RCC 7860 (cell line): Measurements from ENCODE around the gene TANK.
"Not testable (repeated sequence)": the region's sequence is repeated elsewhere in the genome, so short reads cannot be mapped to it uniquely, and the experiment has no call there.

ENCODE experiments used
- DNase-seq: peaks from one replicate; pipeline ENCODE4 v3.0.0-alpha.2; 2015; ENCODE audit warnings: low spot score
- FAIRE-seq: peaks from 2 replicates; lab custom pipeline; 2012; peaks lifted over from hg19 to GRCh38; lab: Jason Lieb, UNC

The TANK gene

DNA sequence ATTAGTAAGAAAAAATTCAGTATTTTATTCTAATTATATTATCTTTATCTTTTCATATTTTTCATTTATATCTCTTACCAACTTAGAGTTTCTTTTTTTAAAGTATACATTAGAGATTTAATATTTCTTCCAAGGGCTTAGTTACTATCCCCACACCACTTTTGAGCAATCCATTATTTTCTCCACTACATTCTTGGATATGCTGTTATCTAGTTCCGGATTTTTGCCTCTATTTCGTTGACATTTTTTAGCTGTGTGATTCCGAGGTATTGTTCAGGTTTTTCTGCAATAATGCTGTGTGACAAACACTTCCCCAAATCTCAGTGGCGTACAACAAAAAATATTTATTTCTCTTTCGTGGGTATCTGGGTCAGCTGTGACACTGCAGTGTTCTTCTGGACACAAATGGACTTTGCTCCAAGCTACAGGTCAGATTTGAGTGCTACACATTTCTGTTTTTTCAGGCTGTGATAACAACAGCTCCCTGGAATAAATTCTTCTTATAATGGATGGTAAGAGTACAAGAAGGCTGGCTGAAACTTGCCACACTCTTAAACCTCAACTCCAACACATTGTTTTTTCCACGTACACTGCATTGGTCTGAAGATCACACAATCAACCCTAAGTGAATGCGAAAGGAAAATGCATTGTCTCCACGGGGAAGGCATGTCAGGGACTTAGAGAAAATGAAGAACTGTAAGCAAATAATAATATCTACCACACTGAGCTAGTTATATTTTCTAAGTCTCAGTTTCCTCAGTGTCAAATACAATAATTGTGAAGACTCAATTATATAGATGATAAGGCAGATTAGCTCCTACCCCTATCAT lies 97.1 kb downstream of the TANK start:
- FAIRE-seq = no peak
- DNase-seq = no peak

DNA sequence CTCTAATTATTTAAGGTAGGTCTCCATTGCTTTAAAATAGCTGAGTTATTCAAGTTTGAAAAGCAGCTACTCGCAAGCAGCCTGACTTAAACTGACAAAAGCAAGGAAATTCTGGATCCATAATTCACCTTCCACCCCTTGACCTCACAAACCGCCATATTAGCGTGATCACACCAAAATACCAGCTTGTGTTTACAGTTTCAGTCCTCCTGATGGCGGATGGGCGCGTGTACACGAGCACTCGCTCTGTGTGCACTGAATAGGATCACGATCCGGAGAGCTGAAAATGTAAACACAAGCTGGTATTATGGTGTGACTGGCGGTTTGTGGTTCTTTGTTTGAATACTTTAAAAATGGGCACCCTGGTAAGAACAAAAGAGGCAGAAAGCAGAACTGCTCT lies 105.6 kb downstream of the TANK start:
- DNase-seq = no peak
- FAIRE-seq = no peak

DNA sequence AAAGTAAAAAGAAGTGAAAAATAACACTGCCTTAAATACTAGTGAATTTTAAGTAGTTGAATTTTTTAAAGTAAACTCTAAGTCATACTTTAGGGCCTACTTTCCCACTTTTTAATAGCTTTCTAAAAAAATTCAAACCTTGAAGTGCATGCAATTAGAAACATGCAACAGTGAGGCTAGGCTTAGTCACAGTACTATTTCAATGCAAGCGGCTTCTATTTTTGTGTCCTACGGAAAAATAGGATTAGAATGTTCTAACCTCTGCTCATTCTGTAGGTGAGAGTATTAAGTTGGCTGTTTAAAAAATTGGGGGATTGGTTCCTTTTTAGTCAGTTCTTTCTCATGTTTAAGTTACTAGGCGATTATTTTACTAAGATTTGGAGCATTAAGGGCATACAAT lies 108.9 kb downstream of the TANK start:
- DNase-seq (no peak), FAIRE-seq (no peak)

DNA sequence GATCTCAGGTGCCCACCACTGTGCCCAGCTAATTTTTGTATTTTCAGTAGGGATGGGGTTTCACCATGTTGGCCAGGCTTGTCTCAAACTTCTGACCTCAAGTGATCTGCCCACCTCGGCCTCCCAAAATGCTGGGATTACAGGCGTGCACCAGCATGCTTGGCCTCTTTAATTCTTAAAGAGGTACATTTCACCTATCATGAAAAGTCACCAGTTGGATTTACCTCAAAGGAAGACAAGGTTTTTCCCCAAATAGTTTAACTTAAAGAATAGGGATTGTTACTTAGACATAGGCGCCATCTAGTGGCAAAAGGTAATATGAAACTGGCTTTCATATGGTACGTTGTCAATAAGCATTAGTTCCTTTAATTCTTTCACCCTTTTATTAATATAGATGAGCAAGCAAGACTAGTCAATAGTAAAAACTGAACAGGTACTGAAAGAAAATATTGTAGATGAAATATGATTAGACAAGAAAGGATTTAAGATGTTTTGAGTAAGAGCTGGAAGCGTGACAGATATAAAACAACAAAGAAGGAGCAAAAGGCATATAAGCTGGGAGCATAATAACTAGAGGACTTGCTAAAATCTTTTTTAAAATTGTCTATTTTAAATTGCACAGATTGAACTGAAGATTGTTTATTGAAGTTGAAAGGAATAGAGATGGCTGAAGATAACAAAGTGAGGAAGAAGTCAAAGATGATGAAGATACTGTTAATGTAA lies 113.0 kb downstream of the TANK start:
- peak; percentile 38 for DNase-seq
- peak; percentile 77 for FAIRE-seq

DNA sequence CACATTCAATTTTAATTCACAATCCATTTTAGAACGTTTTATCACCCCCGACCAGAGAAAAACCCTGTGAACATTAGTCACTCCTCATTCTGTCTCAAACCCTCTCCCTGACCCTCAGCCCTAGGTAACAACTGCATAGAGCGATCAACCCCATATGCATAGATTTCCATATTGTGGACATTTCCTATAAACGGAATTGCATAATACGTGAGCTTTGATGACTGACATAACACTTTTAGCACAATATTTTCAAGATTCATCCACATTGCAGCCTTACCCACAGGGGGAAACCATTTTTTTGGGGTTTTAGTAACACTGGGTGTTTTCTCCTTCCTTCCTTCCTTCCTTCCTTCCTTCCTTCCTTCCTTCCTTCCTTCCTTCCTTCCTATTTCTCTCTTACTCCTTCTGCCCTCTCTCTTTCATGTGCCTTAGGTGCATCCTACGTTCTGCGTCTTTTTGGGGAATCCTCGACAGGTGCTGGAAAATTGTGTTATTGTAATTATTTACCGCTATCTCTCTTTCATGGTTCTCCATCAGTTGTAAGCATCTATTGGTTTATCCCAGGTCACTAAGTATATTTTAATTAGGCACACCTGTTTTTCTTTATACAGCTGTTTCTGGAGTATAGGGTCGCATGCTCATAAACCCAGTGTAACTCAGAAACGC lies 118.5 kb downstream of the TANK start:
- not testable (repeated sequence) for FAIRE-seq, DNase-seq

DNA sequence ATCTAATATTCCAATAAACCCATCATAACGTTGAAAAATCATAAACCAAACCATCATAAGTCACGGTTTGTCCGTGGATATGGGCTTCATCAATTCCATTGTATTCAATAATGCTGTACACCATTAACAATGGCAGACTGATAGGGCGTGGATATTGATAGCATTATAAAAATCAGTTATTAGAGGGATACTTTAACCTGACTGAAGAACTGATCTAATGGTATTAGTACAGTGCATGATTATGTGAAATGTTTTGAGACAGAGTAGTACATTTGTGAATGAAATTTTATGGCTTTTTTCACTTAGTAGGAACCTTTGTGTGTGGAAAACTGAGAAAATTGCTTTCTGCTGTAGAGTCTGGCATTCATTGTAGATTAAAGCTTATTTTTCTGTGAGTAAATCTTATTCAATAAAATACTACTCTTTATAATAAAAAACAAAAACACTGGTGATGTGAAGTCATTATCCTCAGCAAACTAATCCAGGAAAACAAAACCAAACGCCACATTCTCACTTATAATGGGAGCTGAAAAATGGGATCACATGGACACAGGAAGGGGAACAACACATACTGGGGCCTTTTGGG lies 119.1 kb downstream of the TANK start:
- FAIRE-seq, DNase-seq: not testable (repeated sequence)

DNA sequence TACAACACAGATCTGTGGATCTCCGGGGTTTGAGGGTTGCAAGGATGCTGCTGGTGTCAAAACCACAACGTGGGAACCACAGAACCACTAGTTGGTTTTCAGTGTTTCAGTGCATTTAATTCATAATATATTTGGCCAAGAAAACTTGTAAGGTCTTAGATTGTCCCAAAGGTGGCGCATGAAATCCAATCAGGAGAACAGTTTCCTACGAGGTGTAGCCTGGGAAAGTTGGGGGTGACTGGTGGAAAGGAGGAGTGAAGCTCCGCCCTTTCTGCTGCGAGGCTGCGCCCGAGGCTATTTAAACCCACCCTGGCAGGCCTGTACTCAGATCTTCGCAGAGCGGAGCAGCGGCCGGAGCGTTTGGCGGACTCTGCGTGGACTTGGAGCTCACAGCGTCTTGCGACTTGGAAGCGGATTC lies 120.7 kb downstream of the TANK start:
- not testable (repeated sequence) for DNase-seq, FAIRE-seq

DNA sequence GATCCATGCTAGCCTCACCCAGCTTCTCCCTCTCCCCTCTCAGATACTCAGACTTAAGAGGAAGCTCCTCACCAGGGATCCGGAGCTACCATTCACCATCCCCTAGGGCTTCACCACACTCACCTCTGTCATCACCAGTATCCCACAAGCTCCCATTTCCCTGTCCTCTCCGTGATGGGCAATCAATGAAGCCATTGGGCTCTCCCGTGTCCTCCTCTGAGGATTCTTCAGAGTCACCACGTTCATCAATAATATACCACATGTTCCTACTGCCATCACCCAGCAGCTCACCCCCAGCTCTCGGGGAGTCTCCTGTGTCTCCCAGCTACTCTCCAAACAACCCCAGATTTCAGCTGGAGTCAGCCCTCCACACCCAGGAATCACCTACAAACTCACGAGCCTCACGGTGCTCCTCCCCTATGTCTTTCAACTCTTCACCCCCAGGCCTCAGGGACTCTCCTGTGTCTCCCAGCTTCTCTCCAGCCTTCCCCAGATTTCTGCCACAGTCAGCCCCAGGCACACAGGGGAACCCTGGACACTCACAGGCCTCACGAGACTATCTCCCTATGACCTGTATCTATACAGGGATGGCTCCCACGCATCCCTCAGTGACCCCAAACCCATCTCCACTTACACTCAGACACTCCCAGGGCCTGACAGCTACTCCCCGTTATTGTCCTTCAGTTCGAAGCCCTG lies 121.5 kb downstream of the TANK start:
- DNase-seq, FAIRE-seq: not testable (repeated sequence)

DNA sequence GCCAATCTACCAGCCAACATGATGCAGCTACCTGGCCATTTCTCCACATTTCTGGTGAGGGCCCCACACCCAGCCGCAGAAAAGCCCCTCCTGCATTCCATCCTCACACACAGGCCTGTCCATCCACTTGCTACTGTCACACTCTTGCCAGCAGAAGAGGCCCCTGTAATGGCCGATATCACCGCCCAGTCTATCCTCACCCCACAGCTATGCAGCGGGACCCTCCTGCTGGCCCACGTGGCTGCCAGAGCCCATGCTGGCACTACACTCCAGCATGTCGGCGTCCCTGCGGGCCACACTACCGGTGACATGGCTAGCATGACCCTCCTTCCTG lies 122.0 kb downstream of the TANK start:
- FAIRE-seq, DNase-seq: not testable (repeated sequence)

DNA sequence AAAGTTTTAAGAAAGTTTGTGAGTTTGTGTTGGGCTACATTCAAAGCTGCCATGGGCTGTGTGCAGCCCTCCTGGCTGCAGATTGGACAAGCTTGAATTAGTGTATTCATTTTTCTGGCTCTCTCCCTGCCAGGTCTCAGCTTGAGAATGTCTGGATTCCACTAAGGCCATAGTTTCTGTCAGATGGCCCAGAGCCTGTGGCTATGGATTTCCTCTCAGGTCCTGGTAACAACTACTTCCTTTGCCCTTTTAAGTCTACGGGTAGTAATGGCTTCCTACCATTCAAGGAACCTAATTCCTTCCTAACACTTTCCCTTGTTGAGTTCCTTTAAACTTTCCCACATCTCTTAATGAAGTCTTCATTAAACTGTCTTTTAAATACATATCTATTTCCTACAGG lies 123.7 kb downstream of the TANK start:
- DNase-seq (no peak), FAIRE-seq (no peak)
